Measurements from ENCODE around the gene CACNA2D3.

DNA sequence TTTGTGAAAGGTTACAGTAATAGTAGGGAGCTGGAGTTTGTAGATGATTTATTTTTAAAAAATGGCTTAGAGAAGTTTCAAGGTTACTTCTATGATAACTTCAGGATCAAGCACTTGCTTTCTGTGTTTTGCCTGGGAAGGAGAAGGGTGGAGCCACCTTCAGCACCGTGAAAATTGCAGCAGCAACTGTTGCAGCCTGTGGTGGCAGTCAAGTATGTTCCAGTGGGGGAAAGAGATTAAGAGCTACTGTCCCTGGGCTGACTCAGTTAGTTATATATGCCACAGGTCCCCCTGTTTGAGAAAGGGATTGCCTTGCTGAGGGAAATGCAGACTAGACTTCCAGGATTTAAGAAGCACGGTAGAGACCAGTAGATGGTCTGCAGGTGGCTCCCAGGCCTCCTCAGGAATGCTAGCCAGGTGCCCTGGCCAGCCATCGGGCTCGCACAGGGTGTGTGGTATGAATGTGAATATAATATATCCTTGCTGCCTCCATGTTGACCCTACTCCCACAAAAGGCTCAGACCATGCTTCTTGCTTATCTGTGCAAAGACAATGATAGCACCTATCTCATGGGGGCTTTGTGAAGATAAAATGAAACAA, 389.5 kb downstream of the CACNA2D3 start:
- TF ChIP-seq, protein P1, sequence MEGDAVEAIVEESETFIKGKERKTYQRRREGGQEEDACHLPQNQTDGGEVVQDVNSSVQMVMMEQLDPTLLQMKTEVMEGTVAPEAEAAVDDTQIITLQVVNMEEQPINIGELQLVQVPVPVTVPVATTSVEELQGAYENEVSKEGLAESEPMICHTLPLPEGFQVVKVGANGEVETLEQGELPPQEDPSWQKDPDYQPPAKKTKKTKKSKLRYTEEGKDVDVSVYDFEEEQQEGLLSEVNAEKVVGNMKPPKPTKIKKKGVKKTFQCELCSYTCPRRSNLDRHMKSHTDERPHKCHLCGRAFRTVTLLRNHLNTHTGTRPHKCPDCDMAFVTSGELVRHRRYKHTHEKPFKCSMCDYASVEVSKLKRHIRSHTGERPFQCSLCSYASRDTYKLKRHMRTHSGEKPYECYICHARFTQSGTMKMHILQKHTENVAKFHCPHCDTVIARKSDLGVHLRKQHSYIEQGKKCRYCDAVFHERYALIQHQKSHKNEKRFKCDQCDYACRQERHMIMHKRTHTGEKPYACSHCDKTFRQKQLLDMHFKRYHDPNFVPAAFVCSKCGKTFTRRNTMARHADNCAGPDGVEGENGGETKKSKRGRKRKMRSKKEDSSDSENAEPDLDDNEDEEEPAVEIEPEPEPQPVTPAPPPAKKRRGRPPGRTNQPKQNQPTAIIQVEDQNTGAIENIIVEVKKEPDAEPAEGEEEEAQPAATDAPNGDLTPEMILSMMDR (conservative IDR thresholded peaks at IDR 0.05; ENCODE audit: low read depth, low read length), result no peak
- TF ChIP-seq EZH2 (IDR thresholded peaks at IDR 0.05; ENCODE audit: low read length, unreplicated experiment), result no peak
- no peak for TF ChIP-seq EZH2phosphoT487 (IDR thresholded peaks at IDR 0.05; ENCODE audit: borderline replicate concordance, low read length)
